GM21367 (cell line): ENCODE results near the gene MT2A.
A peak's percentile ranks its signal among the peaks of the same experiment; 100 is the strongest.
"Not testable (repeated sequence)": the region's sequence is repeated elsewhere in the genome, so short reads cannot be mapped to it uniquely, and the experiment has no call there.

Source experiments
- ATAC-seq: cut with Tn5 transposase; IDR thresholded peaks from one replicate; pipeline ENCODE4 v1.9.1; 2021; ENCODE audit not compliant: unreplicated experiment

Gene MT2A

DNA sequence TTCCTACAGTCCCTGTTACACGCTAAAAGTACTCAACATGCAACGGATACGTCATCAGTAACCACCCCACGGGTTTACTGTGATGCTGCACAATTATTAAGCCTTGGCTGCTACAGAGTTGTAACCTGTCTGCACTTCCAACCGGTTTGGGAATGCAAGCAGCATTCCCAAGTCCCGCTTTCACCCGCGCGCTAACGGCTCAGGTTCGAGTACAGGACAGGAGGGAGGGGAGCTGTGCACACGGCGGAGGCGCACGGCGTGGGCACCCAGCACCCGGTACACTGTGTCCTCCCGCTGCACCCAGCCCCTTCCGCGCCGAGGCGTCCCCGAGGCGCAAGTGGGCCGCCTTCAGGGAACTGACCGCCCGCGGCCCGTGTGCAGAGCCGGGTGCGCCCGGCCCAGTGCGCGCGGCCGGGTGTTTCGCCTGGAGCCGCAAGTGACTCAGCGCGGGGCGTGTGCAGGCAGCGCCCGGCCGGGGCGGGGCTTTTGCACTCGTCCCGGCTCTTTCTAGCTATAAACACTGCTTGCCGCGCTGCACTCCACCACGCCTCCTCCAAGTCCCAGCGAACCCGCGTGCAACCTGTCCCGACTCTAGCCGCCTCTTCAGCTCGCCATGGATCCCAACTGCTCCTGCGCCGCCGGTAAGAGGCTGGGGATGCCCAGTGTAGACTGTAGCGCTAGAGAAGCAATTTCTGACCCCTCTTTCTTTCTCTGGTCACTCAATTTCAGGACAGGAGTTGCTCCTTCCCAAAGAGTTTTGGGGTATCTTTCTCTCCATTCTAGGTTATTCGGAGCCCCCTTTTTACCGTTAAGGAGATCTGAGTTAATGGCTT is at the start of gene MT2A:
Gene MT2A, plus strand, starts transcription at position 542 of the 833 bp plus-strand sequence. Its CDS starts 72 bp downstream, at position 614.
- ATAC-seq: peak; percentile 72

DNA sequence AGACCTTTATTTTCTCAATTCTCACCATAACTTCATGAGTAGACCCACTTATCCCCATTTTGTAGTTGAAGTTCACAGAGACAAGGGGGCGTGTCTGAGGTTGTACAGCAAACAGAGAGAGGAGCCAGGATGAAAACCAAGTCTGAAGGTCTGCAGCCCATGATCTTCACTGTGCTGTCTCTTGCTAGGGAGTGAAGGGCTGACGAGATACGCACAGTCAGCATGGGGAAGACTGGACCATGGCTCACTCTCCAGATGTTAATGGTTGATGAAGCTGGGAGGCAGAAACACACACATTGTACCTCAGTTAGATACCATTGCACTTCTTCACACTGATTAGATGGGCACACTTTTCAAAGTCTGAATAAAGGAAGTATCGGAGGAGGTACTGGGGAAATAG is 49.3 kb upstream of the MT2A start:
- no peak for ATAC-seq

DNA sequence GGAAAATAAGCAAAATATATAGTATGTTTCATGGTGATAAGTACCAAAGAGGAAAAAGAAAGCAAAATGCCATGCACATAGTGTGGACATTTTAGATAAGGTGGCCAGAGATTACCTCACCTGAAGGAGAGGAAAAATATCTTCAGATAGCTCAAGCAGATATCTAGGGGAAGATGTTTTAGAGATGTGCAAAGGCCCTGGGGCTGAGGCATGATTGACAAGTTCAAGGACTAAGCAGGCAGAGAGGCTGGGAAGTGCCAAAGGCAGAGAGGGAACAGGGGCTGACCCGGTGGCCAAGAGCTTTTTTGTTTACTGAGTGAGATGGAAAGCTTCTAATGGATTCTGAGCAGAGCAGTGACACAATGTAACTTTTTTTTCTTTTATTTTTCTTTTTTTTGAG is 47.9 kb upstream of the MT2A start:
- ATAC-seq: no peak

DNA sequence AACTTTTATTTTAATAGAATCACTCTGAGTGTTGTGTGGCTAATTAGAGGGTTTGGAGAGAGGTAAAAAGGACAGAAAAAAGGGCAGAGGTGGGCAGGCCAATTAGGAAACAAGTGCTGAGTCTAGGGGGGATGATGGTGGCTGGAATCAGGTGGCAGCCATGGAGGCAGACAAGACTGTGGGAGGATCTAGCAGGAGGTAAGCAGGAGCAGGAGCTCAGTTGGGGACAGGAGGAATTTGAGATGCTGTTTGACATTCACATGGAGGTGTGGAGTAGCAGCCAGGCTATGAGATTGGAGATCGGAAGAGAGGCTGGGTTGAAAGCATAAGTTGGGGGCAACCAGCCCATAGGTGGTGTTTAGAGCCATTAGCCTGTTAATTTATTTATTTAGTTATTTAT is 47.3 kb upstream of the MT2A start:
- no peak for ATAC-seq

DNA sequence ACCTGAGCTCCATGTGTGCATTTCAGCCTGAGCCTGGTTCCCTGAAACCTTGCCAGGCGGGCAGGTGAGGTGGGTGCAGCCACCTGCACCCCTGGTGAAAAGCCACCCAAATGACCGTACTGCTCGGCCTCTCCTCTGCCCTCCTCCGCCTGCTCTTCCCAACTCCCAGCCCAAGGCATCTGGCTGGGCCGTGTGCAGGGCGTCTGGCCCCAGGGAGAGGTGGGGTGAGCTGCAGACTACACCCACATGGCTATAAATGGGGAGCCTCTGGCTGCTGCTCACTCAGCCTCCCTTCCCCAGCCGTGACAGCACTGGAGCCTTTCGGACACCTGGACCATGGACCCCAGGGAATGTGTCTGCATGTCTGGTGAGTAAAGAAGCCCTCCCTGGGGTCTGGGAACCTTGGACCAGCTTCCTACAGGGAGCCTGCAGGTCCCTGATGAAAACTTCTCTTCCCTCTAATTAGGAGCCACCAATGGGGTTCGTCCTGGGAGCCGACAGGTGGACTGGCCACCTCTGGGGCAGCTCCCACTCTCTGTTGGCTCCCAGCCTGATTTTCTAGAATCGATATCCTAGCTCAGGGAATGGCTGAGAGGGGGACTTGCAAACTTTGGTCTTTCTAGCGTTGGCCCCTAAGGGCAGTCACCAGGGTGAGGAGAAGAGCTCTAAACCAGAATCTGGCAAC is 43.4 kb upstream of the MT2A start, which contains the start of gene MT4:
Gene MT4, plus strand, starts transcription at position 281 of the 685 bp plus-strand sequence. Its CDS starts 56 bp downstream, at position 337.
- ATAC-seq: no peak

DNA sequence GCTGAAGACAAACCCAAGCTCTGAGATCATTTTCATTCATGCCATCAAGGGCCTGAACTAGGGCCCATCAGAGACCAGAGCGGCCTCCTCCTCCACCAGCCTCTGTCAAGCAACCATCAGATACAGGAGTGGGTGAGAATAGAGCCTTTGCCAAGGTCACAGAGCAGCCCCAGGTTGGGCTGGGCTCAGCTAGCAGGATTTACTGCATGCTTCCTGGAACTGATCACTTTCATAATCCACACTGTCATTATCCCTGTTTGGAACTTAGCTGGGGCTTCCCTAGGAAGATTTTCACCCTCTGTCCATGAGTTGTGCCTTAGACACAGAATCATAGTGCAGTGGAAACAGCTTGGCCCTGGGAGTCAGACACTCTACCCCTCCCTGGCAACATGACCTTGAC is 38.4 kb upstream of the MT2A start:
- no peak for ATAC-seq

DNA sequence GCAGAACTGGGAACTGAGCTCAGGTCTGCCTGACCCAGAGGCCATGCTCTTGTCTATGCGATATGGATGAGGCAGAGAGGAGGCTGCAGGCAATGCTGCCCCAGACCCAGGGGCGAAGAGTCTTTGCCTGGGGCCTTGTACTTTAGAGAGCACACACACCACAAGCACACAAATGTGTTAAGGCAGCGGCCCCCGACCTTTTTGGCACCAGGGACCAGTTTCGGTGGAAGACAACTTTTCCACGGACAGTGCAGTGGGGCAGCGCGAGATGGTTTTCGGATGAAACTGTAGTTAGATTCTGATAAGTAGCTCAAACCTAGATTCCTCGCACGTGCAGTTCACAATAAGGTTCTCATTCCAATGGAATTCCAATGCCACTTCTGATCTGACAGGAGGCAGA is 36.9 kb upstream of the MT2A start:
- no peak for ATAC-seq

DNA sequence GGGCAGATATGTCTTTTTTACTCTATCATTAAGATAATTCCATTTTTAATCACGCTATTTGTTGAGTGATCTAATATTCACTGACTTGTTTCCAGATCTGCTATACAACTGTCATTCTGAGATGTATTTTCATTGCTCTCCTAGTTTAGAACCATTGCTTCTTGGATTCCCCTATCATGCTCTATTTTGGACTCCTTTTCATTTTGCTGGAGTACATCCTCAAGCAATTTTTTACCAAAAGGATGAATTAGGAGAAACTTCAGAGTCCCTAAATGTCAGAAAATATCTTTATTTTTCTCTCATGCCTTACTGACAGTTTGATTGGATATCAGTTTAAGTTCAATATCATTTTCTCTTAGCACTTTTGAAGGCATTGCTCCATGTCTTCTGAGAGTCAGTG is 33.8 kb upstream of the MT2A start:
- no peak for ATAC-seq

DNA sequence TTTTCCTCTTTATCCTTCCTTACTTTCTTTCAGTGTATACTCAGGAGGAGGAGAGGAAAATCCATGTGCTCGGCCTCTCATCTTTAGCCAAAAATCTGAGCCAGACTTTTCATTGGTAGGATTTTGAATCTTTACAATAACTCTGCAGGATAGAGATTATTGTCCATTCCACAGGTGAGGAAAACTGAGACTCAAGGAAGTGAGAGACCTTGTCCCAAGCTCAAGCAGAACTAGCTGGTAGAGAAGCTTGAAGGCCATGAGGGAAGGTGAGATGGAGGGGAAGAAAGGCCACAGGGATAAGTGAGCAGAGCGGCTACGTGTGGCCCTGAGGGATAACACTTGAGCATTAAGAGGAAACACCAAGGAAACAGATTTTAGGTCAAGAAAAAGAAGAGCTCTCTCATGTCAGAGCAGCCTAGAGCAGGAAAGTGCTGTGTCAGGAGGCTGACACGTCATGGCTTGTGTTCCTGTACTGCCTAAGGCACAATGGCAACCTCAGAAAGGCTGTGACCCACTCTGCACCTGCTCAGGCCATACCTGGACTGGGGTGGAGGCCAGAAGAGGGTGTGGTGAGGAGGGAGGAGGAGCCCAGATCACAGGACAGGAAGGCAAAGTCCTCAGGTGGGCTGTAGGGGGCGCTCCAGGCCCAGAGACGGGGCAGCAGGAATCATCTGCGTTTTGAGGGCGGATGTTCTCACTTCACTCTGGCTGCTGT is 31.6 kb upstream of the MT2A start:
- no peak for ATAC-seq

DNA sequence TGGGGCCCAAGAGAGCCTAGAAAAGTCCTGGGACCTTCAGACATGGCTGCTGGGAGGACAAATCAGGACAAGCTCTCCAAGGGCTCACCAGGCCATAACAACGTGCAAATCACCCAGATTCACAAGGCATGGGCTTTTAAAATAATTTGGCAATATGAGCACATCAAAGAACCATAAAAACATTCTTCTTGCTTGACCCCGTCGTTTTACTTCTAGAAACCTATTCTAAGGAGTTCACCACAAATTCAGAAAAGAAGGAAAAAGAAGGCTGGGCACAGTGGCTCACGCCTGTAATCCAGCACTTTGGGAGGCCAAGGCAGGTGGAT is 31.1 kb upstream of the MT2A start:
- ATAC-seq: no peak

DNA sequence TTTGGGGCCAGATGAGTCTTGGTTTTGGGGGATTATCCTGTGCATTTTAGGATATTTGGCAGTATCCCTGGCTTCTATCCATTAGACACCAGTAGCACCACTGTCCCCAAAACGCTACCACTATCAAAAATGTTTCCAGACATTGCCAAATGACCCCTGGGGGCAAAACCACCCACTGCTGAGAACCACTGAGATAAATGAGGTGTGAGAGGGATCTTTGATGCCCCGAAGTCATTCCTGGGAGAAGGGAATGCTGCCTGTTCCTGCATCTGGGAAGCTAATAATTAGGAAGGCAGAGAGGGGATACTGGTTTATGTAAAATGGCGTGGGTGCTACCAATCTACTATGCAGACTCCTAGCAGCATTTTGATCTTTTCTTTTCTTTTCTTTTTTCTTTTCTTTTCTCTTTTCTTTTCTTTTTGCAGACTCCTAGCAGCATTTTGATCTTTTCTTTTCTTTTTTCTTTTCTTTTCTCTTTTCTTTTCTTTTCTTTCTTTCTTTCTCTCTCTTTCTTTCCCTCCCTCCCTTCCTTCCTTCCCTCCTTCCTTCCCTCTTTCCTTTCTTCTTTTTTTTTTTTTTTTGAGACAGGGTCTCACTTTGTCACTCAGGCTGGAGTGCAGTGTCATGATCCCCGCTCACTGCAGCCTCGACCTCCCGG is 27.9 kb upstream of the MT2A start:
- ATAC-seq: no peak

DNA sequence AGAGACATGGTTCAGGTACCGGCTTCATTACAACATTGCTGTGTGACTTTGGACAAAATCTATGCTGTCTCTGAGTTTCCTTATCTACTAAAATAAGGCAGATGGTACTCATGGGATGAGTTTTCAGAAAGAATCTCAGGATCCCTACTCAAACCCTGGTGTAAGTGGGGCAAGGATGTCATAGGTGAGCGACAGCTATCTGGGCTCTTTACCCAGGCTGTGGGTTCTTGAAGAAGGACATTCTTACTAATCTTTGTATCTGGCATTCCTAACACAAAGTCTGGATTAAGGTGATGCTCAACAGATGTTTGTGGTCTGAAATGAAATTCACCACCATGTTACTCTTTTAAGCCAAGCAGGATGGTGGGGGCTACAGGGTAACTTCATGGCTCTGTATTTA is 25.5 kb upstream of the MT2A start:
- not testable (repeated sequence) for ATAC-seq

DNA sequence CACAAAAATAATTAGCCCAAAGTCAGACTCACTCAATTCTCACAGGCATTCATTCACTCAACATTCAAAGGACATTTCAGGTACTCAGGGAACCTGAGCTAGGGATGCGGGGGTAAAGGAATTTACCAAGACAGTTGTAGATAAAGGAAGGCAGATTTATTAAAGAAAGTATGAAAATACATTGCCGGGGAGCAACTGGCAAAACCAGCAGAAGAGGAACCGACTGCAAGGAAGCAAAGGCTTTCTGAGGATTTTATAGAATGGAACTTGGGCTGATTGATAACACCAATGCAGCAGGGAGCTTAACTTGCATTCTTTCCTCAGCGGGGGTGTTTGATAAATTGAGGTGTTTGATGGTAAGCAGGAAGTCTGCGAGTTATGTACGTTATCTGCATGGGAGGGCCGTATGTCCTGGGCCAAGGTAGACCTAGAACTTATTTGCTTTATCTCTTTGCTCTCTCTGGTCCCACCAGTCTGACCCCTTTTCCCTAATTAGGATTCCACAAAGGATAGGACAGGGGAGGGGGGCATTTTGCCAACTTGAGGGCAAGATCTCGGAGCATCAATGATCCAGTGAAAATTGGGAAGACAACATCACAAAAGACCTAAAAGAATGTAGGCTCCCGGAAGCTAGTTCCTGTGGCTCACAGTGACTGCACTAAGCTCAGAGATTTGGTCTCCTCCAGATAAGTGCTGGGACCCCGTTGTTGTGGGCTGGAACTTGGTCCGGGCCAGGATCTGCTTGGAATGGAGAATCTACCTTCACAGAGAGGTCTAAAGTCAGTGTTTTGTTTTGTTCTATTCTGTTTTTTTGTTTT is 24.8 kb upstream of the MT2A start:
- no peak for ATAC-seq

DNA sequence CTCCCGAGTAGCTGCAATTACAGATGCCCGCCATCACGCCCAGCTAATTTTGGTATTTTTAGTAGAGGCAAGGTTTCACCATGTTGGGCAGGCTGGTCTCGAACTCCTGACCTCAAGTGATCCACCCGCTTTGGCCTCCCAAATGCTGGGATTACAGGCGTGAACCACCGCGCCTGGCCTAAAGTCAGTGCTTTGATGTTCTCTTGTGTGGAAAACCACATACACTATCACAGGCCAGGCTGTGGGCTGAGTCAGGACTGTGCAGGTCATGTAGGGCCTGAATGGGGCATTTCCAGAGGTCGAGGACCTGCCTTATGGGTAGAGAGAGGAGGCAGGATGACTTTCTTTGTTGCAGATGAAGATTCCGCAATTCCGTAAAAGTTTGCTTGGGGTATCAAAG is 24.1 kb upstream of the MT2A start:
- ATAC-seq: no peak

DNA sequence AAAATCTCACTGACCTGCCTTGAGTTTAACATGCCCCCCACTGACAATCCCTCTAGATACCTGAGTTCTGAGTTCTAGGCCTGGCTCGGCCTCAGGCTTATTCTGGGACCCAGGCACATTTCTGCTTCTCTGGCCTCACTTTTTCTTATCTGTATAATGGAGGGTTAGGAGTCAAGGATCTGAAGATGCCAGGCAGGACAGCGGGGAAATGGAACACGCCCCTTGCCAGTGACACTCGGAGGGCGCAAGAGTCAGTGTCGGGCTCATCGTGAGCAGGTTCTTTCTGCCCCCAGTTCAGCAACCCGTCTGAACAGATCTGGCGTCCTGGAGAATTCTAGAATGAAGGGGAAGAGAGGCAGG is 19.6 kb upstream of the MT2A start:
- ATAC-seq: no peak

DNA sequence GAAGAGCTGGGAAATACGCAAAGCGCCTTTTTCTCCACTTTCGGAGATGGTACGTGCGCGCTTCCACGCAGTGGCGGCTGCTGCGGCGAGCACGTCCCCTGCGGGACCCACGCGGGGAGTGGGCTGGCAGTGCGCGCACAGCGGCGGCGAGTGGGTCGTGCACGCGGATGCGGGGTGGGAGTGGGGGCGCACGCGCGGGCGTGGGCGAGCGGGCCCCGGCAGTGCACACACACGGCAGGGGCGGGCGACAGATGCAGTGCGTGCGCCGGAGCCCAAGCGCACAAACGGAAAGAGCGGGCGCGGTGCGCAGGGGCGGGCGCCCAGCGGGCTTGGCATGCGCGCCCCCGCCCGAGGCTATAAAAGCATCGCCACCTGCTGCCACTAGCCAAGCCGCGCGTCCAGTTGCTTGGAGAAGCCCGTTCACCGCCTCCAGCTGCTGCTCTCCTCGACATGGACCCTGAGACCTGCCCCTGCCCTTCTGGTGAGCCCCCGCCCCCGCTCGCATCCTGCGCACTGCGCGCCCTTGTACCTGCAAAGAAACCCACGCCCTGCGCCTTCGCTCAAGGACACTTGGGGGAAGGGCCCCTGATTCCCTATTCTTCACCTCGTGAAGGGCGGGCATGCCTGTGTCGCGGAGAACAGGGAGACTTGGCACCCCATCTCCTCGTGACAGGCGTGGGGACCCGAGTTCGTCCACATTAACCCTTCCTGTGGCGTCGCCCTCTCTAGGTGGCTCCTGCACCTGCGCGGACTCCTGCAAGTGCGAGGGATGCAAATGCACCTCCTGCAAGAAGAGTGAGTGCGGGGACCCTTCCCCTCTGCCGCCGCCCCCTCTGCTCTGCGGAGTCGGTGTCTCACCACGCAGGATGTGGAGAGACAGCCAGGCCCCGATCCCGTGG is 19.0 kb upstream of the MT2A start, which contains the start of gene MT3:
Gene MT3, plus strand, starts transcription at position 388 of the 899 bp plus-strand sequence. Its CDS starts 63 bp downstream, at position 451.
- no peak for ATAC-seq

DNA sequence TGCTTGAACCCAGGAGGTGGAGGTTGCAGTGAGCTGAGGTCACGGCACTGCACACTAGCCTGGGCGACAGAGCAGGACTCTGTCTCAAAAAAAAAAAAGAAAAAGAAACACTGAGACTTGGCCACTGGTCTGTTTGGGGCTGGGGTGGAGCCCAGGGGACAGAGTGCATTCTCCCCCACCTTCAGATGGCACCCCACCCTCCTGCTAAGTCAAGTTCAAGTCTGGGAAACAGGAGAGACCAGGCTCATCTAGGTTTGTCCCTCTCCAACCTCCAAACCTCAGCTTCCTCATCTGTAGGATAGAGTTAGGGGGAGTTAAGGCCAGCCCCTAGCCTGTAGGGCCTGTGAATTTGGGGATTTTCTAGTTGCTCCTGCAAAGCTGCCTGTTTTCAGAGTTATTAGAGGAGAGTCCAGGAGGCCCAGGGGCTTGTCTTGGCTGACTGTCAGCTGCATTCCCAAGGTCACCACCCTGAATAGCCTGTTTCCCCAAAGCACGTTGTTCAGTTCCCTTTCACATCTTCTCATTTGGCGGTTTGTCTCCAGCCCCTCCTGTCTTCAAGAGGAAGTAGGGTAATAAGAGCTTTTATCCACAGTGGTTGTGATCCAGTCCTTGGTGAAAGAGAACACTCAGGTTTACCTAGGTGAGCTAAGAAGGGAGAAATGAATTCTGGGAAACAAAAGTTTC is 16.9 kb upstream of the MT2A start:
- ATAC-seq: no peak

DNA sequence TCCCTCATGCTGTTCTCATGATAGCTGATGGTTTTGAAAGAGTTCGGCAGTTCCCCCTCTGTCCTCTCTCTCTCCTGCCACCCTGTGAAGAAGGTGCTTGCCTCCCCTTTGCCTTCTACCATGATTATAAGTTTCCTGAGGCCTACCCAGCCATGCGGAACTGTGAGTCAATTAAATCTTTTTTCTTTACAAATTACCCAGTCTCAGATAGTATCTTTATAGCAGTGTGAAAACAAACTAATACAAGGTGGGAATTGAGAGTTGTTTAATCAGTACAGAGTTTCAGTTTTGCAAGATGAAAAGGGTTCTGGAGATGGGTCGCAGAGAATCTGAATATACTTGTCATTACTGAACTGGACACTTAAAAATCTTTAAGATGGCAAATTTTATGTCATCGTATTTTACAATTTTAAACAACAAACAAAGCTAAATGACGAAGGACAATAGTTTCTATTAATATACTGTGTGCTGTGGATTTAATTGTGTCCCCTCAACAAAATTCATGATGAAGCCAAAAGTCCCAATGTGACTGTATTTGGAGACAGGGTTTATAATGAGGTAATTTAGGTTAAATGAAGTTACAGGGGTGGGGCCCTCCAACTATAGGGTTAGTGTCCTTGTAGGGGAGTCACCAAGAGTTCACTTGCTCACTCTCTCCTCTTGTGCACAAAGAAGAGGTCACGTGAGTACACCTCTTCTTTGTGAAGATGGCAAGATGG is 14.7 kb upstream of the MT2A start:
- ATAC-seq: no peak
